Keratinocyte (primary cell): ENCODE results near the gene TP63. TPM values are rescaled to one million over a fixed set of nuclear protein-coding genes. Genes with fewer than 3 reads are reported as not detected.
A peak's percentile ranks its signal among the peaks of the same experiment; 100 is the strongest.

Source experiments
- DNase-seq: peaks from one replicate; pipeline ENCODE4 v3.0.0-alpha.2; 2011; ENCODE audit warnings: low read depth, missing footprints, low spot score
- FAIRE-seq: peaks from 2 replicates; lab custom pipeline; 2011; peaks lifted over from hg19 to GRCh38; lab: Jason Lieb, UNC
- H2AFZ ChIP-seq: 2 replicates; pipeline ENCODE4 v1.6.0; 2012; ENCODE audit warnings: low read length, control low read depth, inconsistent platforms; ENCODE audit not compliant: control insufficient read depth
- H3K27ac ChIP-seq: 2 replicates; pipeline ENCODE4 v1.5.1; 2011; ENCODE audit warnings: low read length; ENCODE audit not compliant: control insufficient read depth, insufficient read depth
- H3K27me3 ChIP-seq: 3 replicates; pipeline ENCODE4 v1.6.0; 2011; ENCODE audit warnings: low read length; ENCODE audit not compliant: control insufficient read depth, insufficient read depth; ENCODE audit errors: extremely low read depth
- H3K36me3 ChIP-seq, 2 experiments: 2 replicates in 1 of 2; 3 replicates in 1 of 2; pipeline ENCODE4 v1.5.1; 2011; ENCODE audit warnings: low read length in 2 of 2, mild to moderate bottlenecking in 1 of 2; ENCODE audit not compliant: control insufficient read depth in 2 of 2, insufficient read depth in 2 of 2; ENCODE audit errors: extremely low read depth in 1 of 2
- H3K4me1 ChIP-seq: 3 replicates; pipeline ENCODE4 v1.5.1; 2011; ENCODE audit warnings: low read length; ENCODE audit not compliant: control insufficient read depth, insufficient read depth; ENCODE audit errors: extremely low read depth
- H3K4me2 ChIP-seq: 3 replicates; pipeline ENCODE4 v1.6.0; 2011; ENCODE audit warnings: low read depth, low read length; ENCODE audit not compliant: control insufficient read depth, insufficient read depth; ENCODE audit errors: extremely low read depth
- H3K4me3 ChIP-seq, 3 experiments: fragments of 200-600 bp in 1 of 3; sonication (generic) in 1 of 3; 2 replicates in 2 of 3; 3 replicates in 1 of 3; pipeline ENCODE4 v1.5.1; 2011 to 2016; ENCODE audit warnings: low read length in 3 of 3, mild to moderate bottlenecking in 3 of 3, control low read depth in 2 of 3, inconsistent platforms in 1 of 3, low read depth in 1 of 3, mixed read lengths in 1 of 3, mixed run types in 1 of 3, moderate library complexity in 1 of 3; ENCODE audit not compliant: control insufficient read depth in 2 of 3, insufficient read depth in 2 of 3; ENCODE audit errors: extremely low read depth in 1 of 3
- H3K79me2 ChIP-seq: 2 replicates; pipeline ENCODE4 v1.6.0; 2012; ENCODE audit warnings: low read length; ENCODE audit not compliant: control insufficient read depth, insufficient read depth
- H3K9ac ChIP-seq: 3 replicates; pipeline ENCODE4 v1.6.0; 2011; ENCODE audit warnings: low read length; ENCODE audit not compliant: control insufficient read depth, insufficient read depth; ENCODE audit errors: extremely low read depth
- H3K9me1 ChIP-seq: 3 replicates; pipeline ENCODE4 v1.6.0; 2011; ENCODE audit warnings: low read length; ENCODE audit not compliant: control insufficient read depth, insufficient read depth; ENCODE audit errors: extremely low read depth
- H3K9me3 ChIP-seq: 2 replicates; pipeline ENCODE4 v1.5.1; 2012; ENCODE audit warnings: low read depth, low read length; ENCODE audit not compliant: control insufficient read depth
- H4K20me1 ChIP-seq: 3 replicates; pipeline ENCODE4 v1.6.0; 2011; ENCODE audit warnings: low read length; ENCODE audit not compliant: control insufficient read depth, insufficient read depth; ENCODE audit errors: extremely low read depth
- CTCF ChIP-seq, 3 experiments: IDR thresholded peaks in 1 of 3; conservative IDR thresholded peaks in 1 of 3; optimal IDR thresholded peaks in 1 of 3; 2 replicates in 2 of 3; 3 replicates in 1 of 3; pipeline versions ENCODE3 to v1.5.1; 2011; ENCODE audit warnings: low read length in 3 of 3, mild to moderate bottlenecking in 3 of 3, moderate library complexity in 2 of 3, control low read depth in 1 of 3, inconsistent platforms in 1 of 3; ENCODE audit not compliant: insufficient read depth in 2 of 3; ENCODE audit errors: extremely low read depth in 1 of 3
- EZH2 ChIP-seq: IDR thresholded peaks from one replicate; pipeline ENCODE4 v1.6.1; 2012; ENCODE audit warnings: inconsistent platforms, mild to moderate bottlenecking, low read length, moderate library complexity
- dilution Hi-C: fragments of 300-500 bp; cut with MboI; formaldehyde crosslinking; loops from one replicate; pipeline ENCODE4 v1.7.0; 2020; ENCODE audit warnings: low sequenced_read_pairs; ENCODE audit not compliant: extremely low pct_ligation_motif_present
- polyA plus RNA-seq, 5 experiments: library from polyadenylated mRNA; depleted of rRNA in 3 of 5; stranded (reverse) in 3 of 5; stranded (forward) in 1 of 5; unstranded in 1 of 5; fragments of >200 nt; gene quantifications; 1 replicate in 1 of 5; 2 replicates in 3 of 5; 3 replicates in 1 of 5; pipeline versions ENCODE4 v1.2.1 to v1.2.3, GENCODE V29; 2011 to 2012; ENCODE audit warnings: missing spikeins in 2 of 5, low read depth in 1 of 5, low replicate concordance in 1 of 5

Gene TP63
- polyA plus RNA-seq, 1 donor (not counting 4 experiments of a cell fraction or from before 2014, with no cell fraction given): 214 TPM

GRCh38 chr3:189688262-189688661, 57.1 kb downstream of the TP63 start:
- TF ChIP-seq EZH2 (no peak), CTCF (optimal IDR thresholded peaks at IDR 0.05 in 1 of 3, IDR thresholded peaks at IDR 0.05 in 1 of 3, conservative IDR thresholded peaks at IDR 0.05 in 1 of 3; ENCODE audit: extremely low read depth in 1 of 3, insufficient read depth in 2 of 3, low read length in 3 of 3) (no peak)
- Histone ChIP-seq H3K27ac (no peak overlapping the region), H4K20me1 (no peaks in the 10 kb centered on the region), H3K9me3 (no peaks in the 10 kb centered on the region), H3K9me1 (no peaks in the 10 kb centered on the region), H3K9ac (no peak overlapping the region), H3K27me3 (no peaks in the 10 kb centered on the region), H3K4me2 (no peak overlapping the region), H2AFZ (peak overlapping the region; percentile 38), H3K36me3 (no peaks in the 10 kb centered on the region), H3K79me2 (no peaks in the 10 kb centered on the region), H3K4me1 (peaks cover 17% of the 10 kb centered on the region), H3K4me3 (no peak overlapping the region)
- dilution Hi-C loops: no loop called here
- FAIRE-seq: peak; percentile 76
- no peak for DNase-seq

DNA sequence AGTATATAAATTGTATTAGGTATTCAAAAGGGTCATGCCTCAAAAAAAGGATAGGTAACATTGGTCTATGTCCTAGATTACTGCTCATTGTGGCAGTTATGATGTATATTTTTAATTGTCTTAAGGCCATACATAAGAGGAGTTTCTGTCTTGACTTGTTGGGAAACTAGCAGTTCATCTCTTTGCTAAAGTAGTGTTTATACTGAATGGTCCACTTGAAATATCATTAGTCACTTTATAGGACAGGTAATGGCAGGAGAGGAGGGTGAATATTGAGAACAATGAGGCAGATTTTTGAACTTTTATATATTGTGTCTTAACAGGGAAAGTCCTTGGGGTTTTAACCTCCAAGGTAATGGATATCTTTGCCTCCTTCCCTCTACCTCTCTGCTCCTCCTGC, 58.4 kb downstream of the TP63 start:
- Histone ChIP-seq H4K20me1 (no peaks in the 10 kb centered on the region), H3K36me3 (no peaks in the 10 kb centered on the region), H3K4me3 (no peak overlapping the region), H3K79me2 (no peaks in the 10 kb centered on the region), H2AFZ (no peak overlapping the region), H3K27me3 (no peaks in the 10 kb centered on the region), H3K27ac (no peak overlapping the region), H3K9me3 (no peaks in the 10 kb centered on the region), H3K4me1 (peaks cover 17% of the 10 kb centered on the region), H3K9me1 (no peaks in the 10 kb centered on the region), H3K4me2 (no peak overlapping the region), H3K9ac (no peak overlapping the region)
- dilution Hi-C loops: no loop called here
- DNase-seq (no peak), FAIRE-seq (peak; percentile 69)
- TF ChIP-seq EZH2 (no peak), CTCF (optimal IDR thresholded peaks at IDR 0.05 in 1 of 3, IDR thresholded peaks at IDR 0.05 in 1 of 3, conservative IDR thresholded peaks at IDR 0.05 in 1 of 3; ENCODE audit: extremely low read depth in 1 of 3, insufficient read depth in 2 of 3, low read length in 3 of 3) (no peak)
